ENCODE measurements around the gene RPS27A.
"Not testable (repeated sequence)": the region's sequence is repeated elsewhere in the genome, so short reads cannot be mapped to it uniquely, and the experiment has no call there.

RPS27A gene

DNA sequence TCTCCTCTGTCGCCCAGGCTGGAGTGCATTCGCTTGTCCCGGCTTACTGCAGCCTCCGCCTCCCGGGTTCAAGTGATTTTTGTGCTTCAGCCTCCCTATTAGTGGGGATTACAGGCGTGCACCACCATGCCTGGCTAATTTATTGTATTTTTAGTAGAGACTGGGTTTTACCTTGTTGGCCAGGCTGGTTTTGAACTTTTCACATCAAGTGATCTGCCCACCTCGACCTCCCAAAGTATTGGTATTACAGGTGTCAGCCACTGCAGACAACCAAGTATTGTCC, 1.1 kb downstream of the RPS27A start:
- Histone ChIP-seq H3K4me3 (peak overlapping the region; percentile 64 to 84), H3K9me3 (no peaks in the 10 kb centered on the region), H3K27ac (peak overlapping the region; percentile 87 to 91), H3K27me3 (no peaks in the 10 kb centered on the region), H3K36me3 (peaks cover 32 to 46% (median 42%) of the 10 kb centered on the region in 3 donors), H3K4me1 (peaks cover 0 to 29% (median 20%) of the 10 kb centered on the region in 4 donors)
- no peak for DNase-seq
- TF ChIP-seq, protein P1, sequence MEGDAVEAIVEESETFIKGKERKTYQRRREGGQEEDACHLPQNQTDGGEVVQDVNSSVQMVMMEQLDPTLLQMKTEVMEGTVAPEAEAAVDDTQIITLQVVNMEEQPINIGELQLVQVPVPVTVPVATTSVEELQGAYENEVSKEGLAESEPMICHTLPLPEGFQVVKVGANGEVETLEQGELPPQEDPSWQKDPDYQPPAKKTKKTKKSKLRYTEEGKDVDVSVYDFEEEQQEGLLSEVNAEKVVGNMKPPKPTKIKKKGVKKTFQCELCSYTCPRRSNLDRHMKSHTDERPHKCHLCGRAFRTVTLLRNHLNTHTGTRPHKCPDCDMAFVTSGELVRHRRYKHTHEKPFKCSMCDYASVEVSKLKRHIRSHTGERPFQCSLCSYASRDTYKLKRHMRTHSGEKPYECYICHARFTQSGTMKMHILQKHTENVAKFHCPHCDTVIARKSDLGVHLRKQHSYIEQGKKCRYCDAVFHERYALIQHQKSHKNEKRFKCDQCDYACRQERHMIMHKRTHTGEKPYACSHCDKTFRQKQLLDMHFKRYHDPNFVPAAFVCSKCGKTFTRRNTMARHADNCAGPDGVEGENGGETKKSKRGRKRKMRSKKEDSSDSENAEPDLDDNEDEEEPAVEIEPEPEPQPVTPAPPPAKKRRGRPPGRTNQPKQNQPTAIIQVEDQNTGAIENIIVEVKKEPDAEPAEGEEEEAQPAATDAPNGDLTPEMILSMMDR (IDR thresholded peaks at IDR 0.05): no peak
- intact Hi-C loops (cut with DNase I; ENCODE audit: low total_unique reads): loop anchor here (10.0 kb wide), 1 partner anchor 191 kb away; no protein-coding TSS in a partner anchor

DNA sequence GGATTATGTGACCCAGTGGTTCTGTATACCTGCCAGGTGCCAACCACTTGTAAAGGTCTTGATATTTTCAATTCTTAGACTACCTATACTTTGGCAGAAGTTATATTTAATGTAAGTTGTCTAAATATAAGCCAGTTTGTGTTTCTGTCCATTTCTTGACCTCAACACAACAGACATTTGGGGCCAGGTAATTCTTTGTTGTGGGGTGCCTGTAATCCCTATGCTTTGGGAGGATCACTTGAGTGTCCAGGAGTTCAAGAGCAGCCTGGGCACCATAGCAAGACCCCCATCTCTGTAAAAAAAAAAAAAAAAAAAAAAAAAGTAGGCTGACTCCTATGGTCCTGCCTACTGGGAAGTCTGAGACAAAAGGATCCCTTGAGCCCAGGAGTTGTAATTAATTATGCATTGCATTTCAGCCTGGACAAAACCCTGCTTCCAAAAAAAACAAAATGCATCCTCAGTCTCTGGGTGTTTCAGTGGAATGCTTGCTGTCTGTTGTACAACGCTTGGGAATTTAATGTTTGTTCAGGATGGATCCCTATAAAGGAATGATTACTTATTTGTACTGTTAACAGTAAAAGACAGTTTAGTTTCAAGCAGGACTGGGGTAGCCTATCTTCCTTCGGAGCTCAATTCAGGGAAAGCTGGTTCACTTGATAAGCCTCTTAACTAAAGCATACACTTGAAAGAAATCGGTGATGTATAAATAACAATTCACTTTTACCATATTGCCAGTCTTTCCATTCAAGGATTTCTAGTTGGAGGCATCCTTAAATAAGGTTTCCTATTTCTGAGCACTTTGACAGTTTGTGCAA, 3.4 kb downstream of the RPS27A start:
- Histone ChIP-seq H3K27me3 (no peaks in the 10 kb centered on the region), H3K4me1 (peaks cover 0 to 28% (median 19%) of the 10 kb centered on the region in 4 donors), H3K9me3 (no peaks in the 10 kb centered on the region), H3K36me3 (peaks cover 40 to 61% (median 61%) of the 10 kb centered on the region in 3 donors), H3K4me3 (no peak overlapping the region), H3K27ac (no peak overlapping the region)
- DNase-seq: no peak
- TF ChIP-seq, protein P1 (IDR thresholded peaks at IDR 0.05): no peak
- intact Hi-C loops (cut with DNase I; ENCODE audit: low total_unique reads): loop anchor here (10.0 kb wide), 1 partner anchor 189 kb away; no protein-coding TSS in a partner anchor

DNA sequence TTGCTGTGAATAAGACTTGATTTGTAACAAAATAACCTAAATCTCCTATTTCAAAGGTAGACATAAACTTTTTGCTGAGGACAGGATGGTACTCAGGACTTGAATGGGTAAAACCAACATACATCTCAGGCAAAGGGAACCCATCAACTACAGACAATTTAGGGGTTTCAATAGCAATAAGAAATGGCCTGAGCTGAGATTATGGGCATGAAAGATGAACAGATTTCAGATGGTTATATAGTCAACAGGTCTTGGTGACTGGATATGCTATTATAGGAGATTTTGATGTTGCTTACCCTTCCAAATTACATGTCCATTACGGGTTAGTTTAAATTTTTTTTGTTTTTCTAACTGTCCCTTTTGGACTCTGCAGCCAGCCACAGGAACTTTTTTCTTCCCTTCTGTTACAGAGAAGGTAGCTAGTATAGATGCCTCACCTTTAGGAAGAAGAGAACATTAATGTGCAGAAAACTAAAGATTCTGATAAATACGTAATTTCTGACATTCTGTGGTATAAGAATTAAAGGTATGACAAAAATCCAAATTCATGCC, 4.6 kb downstream of the RPS27A start:
- TF ChIP-seq, protein P1 (IDR thresholded peaks at IDR 0.05): no peak
- intact Hi-C loops (cut with DNase I; ENCODE audit: low total_unique reads): loop anchor here (10.0 kb wide), 1 partner anchor 188 kb away; no protein-coding TSS in a partner anchor

DNA sequence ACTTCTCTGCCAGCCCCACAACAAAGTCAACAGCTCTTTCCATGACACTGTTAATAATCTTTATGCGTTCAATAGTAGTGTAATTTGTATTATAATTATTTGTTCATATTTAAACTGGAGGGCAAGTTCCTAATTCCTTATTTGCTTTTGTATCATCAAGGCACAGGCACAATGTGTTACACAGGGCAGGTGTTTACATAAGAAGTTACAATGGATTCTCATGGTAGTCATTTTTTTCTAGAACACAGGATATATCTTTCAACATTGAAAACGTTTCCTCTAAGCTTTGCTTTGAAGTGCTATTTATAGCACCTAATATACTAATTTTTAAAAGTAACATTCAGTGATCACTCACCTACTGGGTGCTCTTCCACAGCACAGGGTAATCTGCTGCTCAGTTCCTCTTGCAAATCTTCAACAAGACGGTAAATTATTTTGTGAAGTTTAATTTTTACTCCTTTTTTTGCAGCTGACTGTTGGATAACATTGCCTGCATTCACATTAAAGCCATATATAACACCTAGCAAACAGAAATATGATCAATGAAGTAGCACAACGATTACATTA, 7.3 kb downstream of the RPS27A start:
- TF ChIP-seq, protein P1 (IDR thresholded peaks at IDR 0.05): no peak
- intact Hi-C loops (cut with DNase I; ENCODE audit: low total_unique reads): loop anchor here (10.0 kb wide), 1 partner anchor 185 kb away; no protein-coding TSS in a partner anchor
- H3K4me3 ChIP-seq: no peak overlapping the region
- H3K27me3 ChIP-seq: no peaks in the 10 kb centered on the region
- peaks cover 0 to 6% (median 0%) of the 10 kb centered on the region in 4 donors for H3K4me1 ChIP-seq
- H3K9me3 ChIP-seq: no peaks in the 10 kb centered on the region
- no peak overlapping the region for H3K27ac ChIP-seq
- H3K36me3 ChIP-seq: peaks cover 52 to 85% (median 78%) of the 10 kb centered on the region in 3 donors
- no peak for DNase-seq

More for the DNA sequence above, 4.6 kb downstream of the RPS27A start:
- no peak for DNase-seq
- Histone ChIP-seq H3K36me3 (peaks cover 49 to 68% (median 67%) of the 10 kb centered on the region in 3 donors), H3K27me3 (no peaks in the 10 kb centered on the region), H3K4me3 (no peak overlapping the region), H3K27ac (no peak overlapping the region), H3K9me3 (no peaks in the 10 kb centered on the region), H3K4me1 (peaks cover 0 to 22% (median 16%) of the 10 kb centered on the region in 4 donors)

DNA sequence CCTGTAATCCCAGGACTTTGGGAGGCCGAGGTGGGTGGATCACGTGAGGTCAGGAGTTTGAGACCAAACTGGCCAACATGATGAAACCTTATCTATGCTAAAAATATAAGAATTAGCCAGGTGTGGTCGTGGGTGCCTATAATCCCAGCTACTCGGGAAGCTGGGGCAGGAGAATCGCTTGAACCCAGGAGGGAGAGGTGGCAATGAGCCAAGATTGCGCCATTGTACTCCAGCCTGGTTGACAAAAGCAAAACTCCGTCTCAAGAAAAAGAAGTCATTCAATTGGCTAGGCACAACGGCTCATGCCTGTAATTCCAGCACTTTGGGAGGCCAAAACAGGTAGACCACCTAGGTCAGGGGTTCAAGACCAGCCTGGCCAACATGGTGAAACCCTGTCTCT, 9.1 kb downstream of the RPS27A start:
- H3K27ac ChIP-seq; intact Hi-C loops (cut with DNase I; ENCODE audit: low total_unique reads); H3K27me3 ChIP-seq; H3K9me3 ChIP-seq; DNase-seq; H3K4me3 ChIP-seq; H3K4me1 ChIP-seq: not testable (repeated sequence)
- peaks cover 39 to 85% (median 61%) of the 10 kb centered on the region in 3 donors for H3K36me3 ChIP-seq

DNA sequence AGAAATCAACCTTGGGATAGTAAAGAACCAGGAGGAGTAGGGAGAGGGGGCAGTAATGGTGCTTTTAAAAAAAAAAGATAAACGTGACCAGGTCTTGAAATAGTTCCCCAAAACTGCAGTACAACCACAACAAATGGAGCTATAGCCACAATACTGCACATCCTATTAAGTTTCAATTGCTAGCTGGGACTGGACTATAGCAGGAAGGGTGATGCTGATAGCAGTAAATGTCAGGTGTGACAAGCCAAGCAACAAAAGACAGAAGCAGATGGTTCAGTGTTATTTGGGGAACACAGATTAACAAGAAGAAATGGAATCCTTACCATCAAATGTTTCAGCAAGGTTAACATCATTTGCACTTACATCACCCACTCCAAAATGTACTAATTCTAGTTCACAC, 10.1 kb downstream of the RPS27A start:
- H3K4me3 ChIP-seq: no peak overlapping the region

More for the DNA sequence above, 10.1 kb downstream of the RPS27A start:
- H3K27ac ChIP-seq: no peak overlapping the region
- H3K4me1 ChIP-seq: no peaks in the 10 kb centered on the region
- TF ChIP-seq, protein P1 (IDR thresholded peaks at IDR 0.05): no peak
- intact Hi-C loops (cut with DNase I; ENCODE audit: low total_unique reads): no loop called here
- no peak for DNase-seq
- no peaks in the 10 kb centered on the region for H3K27me3 ChIP-seq
- peaks cover 34 to 88% (median 58%) of the 10 kb centered on the region in 3 donors for H3K36me3 ChIP-seq
- no peaks in the 10 kb centered on the region for H3K9me3 ChIP-seq
